ENCODE measurements around the gene EVA1A.

Gene EVA1A

DNA sequence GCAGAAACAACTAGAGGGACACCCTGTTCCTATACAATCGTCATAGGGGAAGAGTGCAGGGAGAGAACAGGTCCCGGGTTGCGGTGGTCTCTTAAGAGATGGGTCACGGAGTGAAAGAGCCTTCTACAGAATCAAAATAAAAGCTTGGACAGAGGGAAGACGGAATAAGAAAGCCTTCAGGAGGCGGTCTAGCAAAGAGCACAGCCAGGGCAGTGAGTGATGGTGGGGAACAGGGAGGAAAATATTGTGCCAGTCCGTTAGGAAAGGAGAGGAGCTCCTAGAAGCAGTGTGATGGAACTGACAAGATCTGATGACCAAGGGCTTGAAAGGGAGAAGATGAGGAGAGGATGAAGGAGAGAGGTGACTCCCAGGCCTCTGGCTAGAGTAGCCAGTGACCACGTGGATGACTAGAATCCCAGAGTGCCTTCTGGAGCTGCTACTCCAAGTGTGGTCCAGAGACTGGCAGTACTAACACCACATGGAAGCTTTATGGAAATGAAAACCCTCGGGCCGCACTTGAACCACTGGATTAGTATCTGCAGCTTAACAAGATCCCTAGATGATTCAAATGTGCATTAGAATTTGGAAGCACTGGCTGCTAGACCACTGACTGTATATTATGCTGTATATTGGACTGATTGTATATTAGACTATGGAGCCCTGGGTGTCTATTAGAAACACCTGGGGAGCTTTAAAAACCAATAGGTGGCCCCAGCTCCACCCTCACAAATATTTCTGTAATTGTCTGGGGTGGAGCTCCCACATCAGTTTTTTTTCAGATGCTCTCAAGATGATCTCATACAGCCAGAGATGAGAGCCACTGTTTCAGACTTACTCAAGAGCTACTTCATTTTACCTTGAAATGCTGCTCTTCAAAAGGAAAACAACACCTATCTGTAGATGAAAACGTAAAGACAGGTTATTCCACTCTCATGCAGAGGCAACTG is 1.1 kb upstream of the EVA1A start:
- no peak for DNase-seq

- no peak for DNase-seq
Measured at GRCh38 chr2:75560022-75560767, 544 bp downstream of the EVA1A start.

GRCh38 chr2:75559680-75560021 is 1.1 kb downstream of the EVA1A start:
- DNase-seq = no peak

DNA sequence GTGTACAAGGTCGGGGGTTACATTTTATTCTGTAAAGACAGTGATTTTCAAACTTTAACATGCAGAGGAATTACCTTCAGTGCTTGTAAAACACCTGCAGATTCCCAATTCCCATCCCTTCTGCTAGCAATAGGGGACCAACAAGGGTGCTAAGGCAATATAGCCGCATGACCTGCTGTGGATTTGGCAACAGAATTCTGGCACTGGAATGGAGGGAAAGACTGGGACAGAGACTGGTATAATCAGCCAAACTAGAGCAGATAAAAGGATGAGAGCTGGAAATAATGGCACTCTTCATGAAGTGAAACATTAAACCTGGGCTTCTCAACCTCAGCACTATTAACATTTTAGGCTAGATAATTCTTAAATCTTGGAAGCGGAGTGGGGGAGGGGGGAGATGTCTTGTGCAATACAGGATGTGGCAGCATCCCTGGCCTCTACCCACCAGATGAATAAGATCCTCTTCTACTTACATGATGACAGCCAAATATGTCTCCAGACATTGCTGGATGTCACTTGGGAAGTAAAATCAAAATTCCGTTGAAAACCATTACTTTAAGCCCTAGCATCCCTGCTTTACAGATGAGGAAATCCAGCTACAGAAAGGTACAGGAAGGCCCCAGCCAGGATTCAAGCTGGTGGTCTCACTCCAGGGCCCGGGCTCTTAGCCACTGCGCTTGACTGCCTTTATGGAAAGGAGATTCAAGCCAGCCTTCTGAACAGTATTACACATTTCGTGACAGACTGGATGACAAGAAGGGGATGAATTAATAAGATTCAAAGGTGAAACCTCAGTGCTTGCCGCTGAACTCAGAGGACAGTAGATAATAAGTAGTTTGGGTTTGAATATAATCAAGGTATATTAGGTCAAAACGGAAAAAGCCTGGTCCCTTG is 1.7 kb downstream of the EVA1A start:
- DNase-seq = no peak

DNA sequence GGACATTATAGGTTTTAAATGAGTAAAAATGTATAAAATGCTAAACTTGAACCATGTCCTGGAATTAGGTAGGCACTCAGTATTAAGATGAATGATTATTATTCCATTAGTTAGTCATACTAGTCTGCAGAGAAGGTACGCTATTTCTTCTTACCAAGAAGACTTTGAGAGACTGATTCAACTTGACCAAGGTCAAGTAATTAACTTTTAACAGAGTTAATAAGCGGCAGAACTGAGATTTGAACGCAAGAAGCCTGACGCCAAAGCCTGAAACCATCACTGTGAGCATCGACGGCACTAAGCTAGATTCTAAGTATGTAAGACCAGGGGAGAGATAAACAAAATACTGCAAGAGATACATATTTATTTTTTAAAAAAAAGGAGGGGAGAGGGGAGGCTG is 2.6 kb downstream of the EVA1A start:
- DNase-seq = no peak

DNA sequence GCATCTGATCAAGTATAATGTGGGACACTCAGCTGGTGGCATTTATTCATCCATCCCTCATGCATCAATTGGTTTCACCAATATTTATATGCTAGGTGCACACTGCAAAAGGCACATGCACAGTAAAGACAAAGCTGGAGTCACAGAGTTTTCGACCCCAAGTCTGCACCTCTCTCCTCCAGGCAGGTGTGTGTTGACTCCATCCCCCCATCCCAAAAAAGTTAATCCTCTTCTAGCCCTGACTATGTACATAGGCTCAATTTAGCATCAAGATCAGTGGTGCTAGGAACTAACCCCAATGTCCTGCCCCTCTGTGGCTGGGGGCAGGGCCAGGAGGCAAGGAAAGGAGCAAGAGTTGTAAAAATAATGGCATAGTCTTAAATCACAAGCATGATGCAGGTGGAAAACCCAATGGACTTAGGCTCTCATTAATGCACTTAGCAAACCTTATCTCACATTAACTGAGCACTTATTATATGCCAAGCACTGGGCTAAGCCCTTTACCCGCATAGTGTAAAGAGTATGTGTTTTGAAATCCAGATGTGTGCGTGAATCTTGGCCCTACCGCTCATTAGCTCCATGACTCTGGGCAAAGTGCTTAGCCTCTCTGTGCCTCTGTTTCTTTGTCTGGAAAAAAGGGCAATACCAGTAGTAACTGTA is 3.1 kb downstream of the EVA1A start:
- DNase-seq = no peak

GRCh38 chr2:75556679-75557366 is 3.9 kb downstream of the EVA1A start:
- no peak for DNase-seq

GRCh38 chr2:75555701-75556100 is 5.0 kb downstream of the EVA1A start:
- no peak for DNase-seq

DNA sequence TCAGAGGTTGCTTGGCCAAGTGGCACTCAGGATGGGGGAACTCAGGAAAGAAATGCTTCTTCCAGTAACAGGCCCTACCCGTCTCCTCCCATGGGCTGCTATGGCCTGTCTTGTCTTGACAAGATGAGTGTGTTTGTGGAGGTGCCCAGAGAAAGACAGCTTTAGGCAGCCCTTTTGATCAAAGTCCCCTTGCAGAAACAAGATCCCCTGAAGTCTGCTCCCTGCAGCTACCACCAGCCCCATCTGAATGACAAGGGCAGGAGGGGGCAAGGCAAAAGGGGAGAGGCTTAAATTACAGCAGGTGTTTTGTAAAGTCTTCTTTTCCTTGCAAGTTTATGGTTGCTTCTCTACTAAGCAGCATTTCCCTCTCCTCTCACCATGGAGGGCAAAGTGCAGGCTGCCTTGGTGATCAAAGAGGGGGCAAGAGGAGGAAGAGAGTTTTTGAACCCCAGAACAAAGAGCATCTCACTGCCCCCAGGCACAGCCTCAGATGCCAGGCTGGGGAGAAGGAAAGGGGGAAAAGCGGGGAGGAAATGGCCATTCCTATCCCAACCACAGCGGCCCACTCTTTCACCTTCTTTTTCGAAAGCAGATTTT is 6.7 kb downstream of the EVA1A start:
- DNase-seq = no peak

DNA sequence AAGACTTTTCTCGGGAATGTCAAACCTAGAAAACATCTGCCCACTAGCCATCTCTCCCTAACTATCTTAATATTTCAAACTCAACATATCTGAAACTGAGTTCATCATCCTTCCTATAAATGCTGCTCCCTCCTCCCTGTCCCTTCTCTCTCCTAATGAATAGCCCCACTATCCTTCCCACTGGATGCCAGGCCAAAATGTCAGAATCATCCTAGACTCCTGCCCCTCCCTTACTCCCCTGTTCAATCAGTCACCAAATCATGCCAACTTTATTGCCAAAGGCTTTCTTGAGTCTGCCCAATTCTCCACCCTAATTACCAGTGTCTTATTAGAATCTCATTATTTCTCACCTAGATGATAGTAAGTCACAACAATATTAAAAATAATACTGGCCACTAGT is 8.5 kb downstream of the EVA1A start:
- no peak for DNase-seq

GRCh38 chr2:75551434-75551833 is 9.3 kb downstream of the EVA1A start:
- DNase-seq = no peak

DNA sequence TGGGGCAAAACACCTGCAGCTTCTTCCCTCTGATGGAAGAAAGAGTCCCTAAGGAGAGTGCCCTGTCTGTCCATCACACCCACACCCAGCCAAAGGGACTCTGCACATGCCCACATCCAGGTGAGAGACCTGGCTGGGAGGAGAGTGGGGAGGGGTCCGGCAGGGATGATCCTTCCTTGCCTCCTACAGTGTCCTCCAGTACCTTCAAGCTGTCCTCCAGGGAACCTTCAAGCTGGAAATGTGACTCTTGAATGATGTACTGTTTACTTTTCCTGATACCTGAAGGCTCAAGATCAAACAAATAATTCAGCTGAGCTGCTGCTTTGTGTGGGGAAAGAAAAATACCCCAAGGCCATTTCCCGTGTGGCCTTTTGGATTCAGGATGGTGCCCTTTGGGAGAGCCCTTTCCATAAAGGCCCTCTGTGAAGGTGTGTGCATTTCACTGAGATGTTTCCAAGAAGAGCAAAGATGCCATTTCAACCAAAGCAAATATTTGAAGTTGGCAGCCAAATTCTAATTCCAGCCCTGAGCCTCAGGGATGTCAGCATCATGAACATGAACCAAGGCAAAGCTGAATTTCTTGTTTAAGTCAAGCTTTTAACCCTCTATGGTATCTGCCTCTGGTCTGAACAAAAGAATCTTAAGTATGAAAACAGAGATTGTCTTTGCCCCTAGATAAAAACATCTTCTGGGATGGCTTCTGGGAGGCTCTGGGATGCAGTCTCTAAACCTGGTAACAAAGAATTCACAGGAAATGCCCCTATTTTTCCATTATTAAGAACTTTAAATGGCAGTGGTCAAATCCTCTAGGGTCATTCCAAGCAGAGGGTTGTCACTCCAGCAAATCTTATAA is 11.1 kb downstream of the EVA1A start:
- no peak for DNase-seq

- no peak for DNase-seq
Measured at GRCh38 chr2:75548036-75548573, 12.6 kb downstream of the EVA1A start.

DNA sequence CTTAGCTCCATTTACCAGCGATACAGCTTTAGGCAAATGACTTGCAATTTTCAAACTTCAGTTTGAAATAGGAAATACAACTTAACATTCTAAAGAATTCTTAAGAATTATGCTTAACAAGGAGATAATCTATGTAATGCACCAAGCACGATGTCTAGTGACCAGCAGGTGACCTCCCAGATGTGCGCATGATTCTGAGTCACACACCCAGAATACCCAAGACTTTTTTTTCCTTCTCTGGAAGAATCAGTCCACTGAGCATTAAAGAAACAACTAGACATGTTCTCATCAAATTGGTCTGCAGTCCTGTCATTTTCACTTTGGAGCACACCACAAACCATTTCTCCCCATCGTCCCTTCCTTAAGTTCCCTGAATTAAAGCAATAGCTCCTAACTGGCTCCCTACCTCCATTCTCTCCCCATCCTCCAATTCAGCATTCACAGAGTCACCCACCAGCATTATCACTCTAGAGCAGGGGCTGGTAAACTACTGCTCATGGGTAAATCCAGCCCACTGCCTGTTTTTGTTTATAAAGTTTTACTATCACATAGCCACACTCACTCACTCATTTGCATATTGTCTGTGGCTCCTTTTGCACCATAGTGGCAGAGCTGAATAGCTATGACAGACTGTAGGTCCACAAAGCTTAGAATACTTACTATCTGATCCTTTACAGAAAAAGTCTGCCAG is 13.2 kb downstream of the EVA1A start:
- no peak for DNase-seq

GRCh38 chr2:75545922-75546321 is 14.8 kb downstream of the EVA1A start:
- DNase-seq = no peak

DNA sequence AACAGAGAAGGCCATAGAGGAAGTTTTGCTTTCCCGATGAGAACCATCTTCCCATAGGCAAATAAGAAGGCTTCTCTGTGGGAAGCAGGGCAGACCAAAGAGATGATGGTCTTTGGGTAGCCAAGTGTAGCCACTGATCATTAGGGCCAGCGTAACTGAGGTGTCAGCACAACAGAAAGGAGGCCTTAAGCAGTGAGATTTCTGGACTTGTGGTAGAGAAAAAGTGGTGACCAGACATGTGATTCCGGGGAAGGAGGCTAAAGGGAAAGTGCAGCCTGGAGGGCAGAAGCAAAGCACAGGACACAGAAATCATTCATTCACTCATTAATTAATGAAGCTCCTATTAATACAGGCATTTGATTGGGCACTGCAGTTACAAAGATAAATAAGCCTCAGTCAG is 15.4 kb downstream of the EVA1A start:
- no peak for DNase-seq

GRCh38 chr2:75543446-75543845 is 17.3 kb downstream of the EVA1A start:
- DNase-seq = no peak

DNA sequence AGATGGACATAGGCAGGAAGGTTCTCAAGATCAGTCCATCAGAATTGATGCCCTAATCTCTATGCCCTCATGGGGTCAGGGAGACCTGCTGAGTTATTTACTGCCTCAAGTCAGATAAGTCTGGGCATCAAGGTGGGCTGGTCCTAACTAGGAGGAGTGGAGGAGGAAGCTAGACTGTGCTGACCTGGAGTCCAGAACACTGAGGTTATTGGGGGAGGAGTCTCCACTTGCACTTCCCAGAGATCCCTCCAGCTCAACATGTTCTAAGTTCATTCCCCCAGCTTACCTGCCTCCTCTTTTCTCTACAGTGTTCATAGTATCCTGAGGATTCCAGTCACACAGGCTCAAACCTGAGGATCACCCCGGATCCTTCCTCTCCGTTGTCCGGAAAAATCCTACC is 19.3 kb downstream of the EVA1A start:
- DNase-seq = no peak

- no peak for DNase-seq
Measured at GRCh38 chr2:75540994-75541393, 19.7 kb downstream of the EVA1A start.

Data from CD4-positive, alpha-beta T cell treated with Interleukin-15 for 1 hour (primary cell).